Islet precursor cell (in vitro differentiated cells): ENCODE data around the gene MTUS2.

ENCODE experiments used
- DNase-seq: peaks from one replicate; pipeline ENCODE4 v3.0.0-alpha.2; 2018

The MTUS2 gene

DNA sequence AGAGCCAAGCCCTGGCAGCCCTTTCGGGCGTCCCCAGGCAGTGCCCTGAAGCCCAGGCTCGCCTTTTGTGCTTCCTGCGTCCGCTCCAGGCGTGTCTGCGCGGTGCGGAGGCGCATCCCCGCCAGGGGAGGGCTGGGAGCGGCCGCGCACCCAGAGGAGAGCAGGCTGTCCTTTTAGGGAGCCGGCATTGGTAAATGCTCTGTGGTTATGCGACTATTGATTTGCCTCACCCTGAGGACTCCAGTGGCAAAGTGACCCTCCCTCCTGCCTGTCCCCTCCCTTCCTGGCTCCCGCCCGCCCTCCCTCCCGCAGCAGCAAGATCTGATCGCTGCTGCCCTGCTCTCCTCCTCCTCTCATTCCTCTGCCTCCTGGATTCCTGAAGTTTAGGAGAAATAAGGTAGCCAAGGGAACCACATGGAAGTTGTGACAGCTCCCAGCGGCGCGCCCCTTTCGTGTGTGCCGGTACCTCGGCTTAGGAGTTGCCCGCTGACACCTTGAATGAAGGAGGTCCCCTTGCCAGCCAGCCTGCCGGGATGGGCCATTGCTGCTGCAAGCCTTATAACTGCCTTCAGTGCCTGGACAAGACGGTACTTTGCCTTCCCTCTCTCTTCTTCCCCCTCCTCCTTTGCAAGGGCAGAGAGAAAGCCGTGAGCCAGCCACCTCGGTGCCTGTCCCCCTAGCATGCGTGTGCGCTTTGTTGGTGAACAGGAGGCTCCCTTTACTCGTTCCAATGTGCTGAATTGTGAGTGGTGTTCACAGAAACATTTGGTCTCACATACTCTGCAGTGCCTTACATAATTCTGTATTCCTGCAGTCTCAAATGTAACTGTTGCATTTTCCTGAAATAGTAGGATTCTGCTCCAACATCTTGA is 608.4 kb downstream of the MTUS2 start:
- DNase-seq = peak; percentile 77

DNA sequence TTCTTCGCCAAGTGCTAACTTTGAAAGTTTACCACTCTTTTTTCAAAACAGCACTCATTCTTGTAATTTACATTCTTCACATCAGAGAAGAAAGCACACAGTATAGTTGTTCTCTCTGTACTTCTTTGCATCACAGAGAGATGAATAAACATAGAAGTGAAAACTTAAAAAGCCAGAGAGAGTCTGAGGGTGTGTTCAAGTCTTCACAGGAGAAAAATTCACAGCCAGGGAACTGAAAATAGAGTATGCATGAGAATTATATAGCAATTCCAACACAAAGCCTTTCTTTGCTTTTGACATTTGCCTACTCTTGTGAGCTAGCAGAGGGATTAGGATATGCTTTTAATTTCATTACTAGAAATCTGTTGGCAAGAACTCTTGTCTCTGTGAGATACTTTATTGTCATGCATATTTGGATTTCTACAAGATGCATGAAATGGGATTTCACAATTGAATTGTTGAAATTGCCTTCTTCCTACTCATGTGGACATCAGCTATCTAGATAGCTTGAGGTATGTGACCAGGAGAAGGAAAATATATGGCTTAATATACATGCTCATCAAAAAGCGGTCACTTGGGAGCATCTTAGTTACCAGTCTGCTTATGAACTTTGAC is 609.3 kb downstream of the MTUS2 start:
- no peak for DNase-seq

DNA sequence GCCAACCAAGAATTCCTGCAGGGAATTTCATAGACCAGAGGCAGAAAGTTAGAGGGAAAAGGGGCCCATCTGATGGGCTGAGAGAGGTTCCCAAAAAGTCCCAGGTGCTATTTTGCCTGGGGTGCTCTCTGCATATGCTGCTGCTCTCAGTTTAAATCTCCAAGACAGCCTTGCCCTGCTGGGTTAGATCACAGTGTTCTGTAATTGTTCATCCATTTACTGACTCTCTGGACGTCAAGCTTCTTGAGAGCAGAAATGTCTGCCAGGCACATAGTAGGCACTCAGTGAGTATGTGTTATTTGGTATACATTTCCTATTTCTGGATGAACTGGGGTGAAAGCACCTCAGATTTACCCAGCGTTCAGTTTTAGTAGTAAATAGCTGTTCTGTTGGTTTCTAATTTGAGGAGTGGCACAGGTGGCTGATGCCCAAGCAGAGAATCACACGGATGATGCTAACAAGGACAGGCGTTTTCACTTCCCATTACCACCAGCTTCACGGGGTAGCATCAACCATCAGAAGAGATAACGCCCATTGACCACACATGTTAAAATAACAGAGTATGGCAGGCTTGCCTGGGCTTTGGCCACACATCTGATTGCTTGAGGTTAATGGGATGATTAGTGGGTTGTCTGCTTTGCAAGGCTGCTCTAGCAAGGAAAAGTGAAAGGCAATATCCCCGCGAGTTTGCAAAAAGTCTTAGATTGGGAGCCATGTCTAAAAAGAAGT is 614.2 kb downstream of the MTUS2 start:
- no peak for DNase-seq

GRCh38 chr13:29435125-29435911 is 615.2 kb downstream of the MTUS2 start:
- DNase-seq = no peak

- DNase-seq = no peak
Observed at GRCh38 chr13:29436291-29436690, 616.2 kb downstream of the MTUS2 start.

- DNase-seq = no peak
Observed at GRCh38 chr13:29436721-29437280, 616.7 kb downstream of the MTUS2 start.

GRCh38 chr13:29438769-29439168 is 618.6 kb downstream of the MTUS2 start:
- no peak for DNase-seq

DNA sequence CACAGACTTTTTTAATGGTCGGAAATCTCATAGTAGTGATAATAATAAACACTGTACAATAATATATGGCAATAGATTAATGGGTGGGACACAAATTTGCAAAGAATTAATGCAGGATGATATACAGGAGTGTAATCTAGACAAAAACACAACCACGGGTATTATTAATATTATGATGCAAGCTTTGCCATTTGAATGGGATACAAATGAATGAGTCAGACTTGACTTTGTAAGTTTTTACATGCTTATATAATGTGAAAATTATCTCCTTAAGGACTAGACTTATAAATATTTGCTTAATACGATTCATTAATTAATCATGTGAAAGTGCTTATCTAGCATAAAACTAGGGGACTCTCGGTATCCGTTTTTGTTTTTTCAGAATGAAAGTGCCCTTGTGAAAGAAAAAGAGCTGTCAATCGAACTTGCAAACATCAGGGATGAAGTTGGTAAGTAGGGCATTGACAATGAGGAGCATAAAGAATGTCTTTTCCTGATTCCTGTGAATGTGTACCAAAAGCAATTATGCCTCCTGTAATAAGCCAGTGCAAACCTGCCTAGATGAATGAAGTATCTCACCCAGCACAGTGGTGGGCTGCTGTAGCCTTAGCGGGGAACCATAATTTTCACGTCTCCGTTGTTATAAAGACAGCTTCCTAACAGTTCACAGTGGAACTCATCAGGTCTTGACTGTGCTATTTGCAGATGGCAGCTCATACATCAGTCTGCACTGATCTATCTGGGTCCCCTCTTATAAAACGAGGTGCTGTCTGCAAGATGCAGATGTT is 619.7 kb downstream of the MTUS2 start:
- DNase-seq = no peak

DNA sequence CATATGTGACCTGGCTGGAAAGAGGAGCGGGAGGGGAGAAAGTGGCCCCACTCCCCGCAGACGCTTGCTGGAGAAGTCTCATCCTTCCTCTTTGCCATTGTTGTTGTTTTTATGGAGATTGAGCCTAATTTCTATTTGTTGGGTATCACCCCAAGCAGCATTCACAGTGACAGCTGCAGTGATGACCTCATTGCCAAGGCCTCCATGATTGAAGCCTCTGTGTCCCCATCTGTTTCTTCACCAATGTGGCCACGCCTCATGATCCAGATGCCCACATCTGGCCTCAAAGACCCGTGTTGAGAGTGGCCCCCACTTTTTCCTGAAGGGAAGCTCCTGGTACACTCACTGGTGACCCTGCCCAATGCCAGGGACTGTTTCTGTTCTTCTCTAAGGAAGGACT is 621.2 kb downstream of the MTUS2 start:
- DNase-seq = no peak

DNA sequence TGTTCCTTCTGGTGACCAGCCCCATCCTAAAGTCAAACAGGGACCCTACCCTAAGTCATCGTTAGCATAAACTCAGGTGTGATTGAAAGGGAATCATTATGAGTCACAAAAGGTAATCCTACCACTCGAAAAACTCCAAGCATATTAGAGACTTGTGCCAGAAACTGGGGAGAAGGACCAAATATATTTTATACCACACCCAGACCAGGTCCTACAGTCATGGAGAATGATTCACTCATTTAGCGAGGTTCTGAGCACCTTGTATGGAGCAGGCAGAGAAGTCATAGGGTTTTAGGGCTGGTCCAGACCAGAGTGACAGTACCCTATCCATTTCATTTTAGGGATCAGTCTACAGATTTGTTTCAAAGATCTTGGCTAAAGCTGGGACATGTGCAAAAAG is 625.9 kb downstream of the MTUS2 start:
- DNase-seq = no peak

GRCh38 chr13:29448174-29448573 is 628.0 kb downstream of the MTUS2 start:
- no peak for DNase-seq

- no peak for DNase-seq
Observed at GRCh38 chr13:29449726-29450125, 629.6 kb downstream of the MTUS2 start.

DNA sequence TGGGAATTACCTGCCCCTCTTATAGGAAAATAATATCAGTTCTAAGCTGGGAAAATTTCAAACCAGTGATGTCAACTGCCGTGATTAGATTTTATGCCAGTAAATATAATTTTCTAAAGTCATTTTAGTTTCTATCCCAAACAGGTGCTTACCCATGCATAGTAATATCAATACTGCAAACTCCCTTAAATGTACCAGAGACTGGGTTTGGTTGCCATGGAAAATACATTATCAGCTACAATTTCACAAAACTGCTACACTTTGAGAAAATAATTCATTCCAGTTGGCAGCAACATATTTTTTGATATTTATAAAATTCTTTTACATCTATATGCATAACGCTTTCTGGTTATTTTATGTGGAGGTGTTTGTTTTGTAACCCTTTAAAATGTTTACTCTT is 631.8 kb downstream of the MTUS2 start:
- no peak for DNase-seq

DNA sequence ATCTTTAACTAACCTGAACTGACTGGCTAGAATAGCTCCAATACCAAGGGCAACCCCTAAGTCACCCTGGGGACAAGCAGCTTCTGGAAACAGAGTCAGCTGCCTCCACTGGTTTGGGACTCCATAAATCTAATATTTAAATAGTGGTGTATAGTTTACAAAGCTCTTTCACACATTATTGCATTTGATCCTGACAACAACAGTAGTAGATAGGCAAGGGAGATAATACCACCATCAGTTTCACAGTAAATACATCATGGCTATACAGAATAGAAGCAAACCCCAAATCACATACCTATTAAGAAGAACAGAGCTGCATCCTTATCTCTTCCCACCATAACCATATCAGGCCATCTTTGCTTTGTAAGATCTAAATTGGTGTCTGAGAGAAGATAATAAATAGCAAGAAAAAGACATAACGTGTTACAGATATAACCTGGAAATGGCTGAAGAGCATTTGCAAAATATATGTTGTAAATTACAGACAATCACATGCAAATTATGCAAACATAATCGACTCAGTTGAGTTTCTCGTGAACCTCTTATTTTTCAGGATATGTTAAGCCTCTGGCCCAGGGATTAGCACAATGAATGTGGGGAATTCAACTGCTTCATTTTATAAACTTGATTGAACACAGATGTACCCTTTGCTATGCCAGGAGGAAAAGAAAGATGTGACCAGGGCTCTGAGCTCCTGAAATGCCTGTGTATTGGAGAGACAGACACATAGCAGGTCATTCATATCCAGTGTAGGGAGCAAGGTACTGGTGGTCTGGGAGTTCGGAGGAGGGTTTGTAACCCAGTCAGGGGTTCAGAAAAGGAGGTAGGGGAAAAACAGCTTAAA is 632.9 kb downstream of the MTUS2 start:
- DNase-seq = peak; percentile 3

GRCh38 chr13:29453617-29454011 is 633.5 kb downstream of the MTUS2 start:
- DNase-seq = no peak

DNA sequence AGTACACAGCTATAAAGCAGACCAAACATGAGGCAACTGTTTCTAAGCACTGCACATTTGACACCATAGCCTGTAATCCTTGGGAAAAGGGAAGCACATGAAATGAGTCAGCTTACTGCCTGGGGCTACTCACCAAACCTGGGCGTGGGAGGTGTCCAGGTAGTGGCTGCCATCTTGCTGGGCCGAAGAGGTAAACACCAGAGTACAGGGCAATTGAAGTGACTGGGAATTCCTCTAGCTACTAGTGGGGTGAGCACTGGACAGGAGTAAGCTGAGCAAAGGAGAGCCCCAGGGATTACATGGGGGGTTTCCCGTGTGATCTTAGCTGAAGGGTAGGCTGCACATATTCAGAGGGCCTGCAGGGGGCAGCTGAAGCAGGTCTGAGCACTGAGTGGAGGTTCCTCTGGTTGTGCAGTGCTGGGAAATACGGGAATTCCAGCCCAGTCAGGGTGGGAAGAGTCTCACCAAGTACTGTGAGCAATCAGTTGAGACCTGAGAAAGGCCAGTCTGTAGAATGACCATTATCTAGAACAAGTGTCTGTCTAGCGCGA is 634.9 kb downstream of the MTUS2 start:
- peak; percentile 85 for DNase-seq

- DNase-seq = no peak
Observed at GRCh38 chr13:29456419-29456818, 636.3 kb downstream of the MTUS2 start.

DNA sequence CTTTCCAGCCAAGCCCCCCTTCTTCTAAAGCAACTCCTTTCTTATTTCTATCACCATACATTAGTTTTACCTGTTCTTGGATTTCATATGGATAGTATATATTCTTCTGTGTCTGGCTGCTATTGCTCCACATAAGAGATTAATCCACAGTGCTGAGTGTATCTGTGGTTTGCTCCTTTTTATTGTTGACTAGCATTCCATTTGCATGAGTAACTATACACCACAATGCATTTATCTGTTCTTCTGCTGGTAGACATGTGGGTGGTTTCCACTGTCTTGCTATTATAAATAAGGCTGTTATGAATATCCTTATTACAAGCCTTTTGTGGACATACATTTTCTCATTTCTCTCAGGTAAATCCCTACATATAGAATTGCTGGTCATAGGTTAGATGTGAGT is 637.2 kb downstream of the MTUS2 start:
- DNase-seq = no peak

DNA sequence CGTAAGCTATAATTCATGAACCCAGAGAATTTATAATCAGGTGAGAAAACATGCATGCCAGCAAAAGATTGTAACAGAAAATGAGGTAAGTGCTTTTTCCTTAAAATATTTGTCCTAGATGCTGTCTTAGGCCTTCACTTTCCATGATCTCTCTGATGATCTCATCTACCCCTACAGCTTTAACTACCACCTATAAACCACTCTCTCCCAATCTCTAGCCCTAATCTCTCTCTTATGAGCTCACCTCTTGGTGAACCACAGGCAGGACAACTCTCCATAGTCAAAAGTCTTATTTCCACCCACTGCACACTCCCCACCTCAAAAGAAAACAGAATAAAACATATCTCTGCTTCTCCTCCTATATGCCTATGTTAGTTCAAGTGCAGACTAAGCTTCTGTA is 638.3 kb downstream of the MTUS2 start:
- DNase-seq = peak; percentile 3

GRCh38 chr13:29459813-29460355 is 639.7 kb downstream of the MTUS2 start:
- DNase-seq = peak; percentile 25
